ENCODE results near the gene LRRC72.

Gene LRRC72

DNA sequence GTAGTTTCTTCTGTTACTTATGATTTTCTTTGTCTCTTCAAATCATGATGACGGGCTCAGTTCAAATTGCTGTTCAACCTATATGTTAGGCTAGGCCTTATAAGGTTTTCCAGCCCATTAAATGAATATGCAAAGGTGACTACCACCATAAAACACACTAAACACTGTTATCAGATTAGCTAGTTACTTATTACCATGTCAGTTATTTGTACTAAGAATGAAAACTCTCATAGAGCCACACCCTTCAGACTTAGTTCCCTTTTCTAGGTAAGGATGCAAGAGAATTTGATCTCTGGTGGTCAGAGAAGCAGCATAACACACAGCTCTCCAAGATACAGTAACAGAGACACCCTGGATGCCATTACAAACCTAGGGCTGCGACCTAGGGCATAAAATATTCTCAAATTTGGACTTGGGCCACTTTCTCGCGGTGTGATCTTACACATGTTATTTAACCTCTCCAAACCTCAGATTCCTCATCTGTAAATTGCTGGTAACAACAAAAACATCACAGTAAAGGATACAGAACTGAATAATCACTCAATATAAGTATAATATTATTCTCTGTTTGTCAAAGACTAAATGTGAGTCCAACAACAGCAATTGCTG lies 83.3 kb downstream of the LRRC72 start:
- peaks cover 0 to 5% (median 0%) of the 10 kb centered on the region in 5 donors for H3K4me1 ChIP-seq (ENCODE audit: control insufficient read depth in 5 of 5, insufficient read depth in 5 of 5, low read length in 5 of 5)
- H3K9ac ChIP-seq (ENCODE audit: low read length in 5 of 5) = no peak overlapping the region
- H3K4me3 ChIP-seq (ENCODE audit: low read depth in 1 of 5, low read length in 5 of 5) = no peak overlapping the region
- H3K27me3 ChIP-seq (ENCODE audit: control insufficient read depth in 5 of 5, insufficient read depth in 4 of 5, low read length in 5 of 5) = no peaks in the 10 kb centered on the region
- peaks cover 24 to 64% (median 30%) of the 10 kb centered on the region in 5 donors for H3K36me3 ChIP-seq (ENCODE audit: control insufficient read depth in 5 of 5, insufficient read depth in 5 of 5, low read length in 5 of 5)
- no peaks in the 10 kb centered on the region for H3K9me3 ChIP-seq (ENCODE audit: control insufficient read depth in 5 of 5, low read length in 5 of 5)
- no peak overlapping the region for H3K27ac ChIP-seq (ENCODE audit: low read depth, low read length)

GRCh38 chr7:16611711-16612110 lies 85.1 kb downstream of the LRRC72 start:
- Histone ChIP-seq H3K9ac (ENCODE audit: low read length in 5 of 5) (no peak overlapping the region), H3K4me3 (ENCODE audit: low read depth in 1 of 5, low read length in 5 of 5) (no peak overlapping the region), H3K27me3 (ENCODE audit: control insufficient read depth in 5 of 5, insufficient read depth in 4 of 5, low read length in 5 of 5) (no peaks in the 10 kb centered on the region), H3K4me1 (ENCODE audit: control insufficient read depth in 5 of 5, insufficient read depth in 5 of 5, low read length in 5 of 5) (peaks cover 0 to 5% (median 0%) of the 10 kb centered on the region in 5 donors), H3K27ac (ENCODE audit: low read depth, low read length) (no peak overlapping the region), H3K36me3 (ENCODE audit: control insufficient read depth in 5 of 5, insufficient read depth in 5 of 5, low read length in 5 of 5) (peaks cover 30 to 68% (median 33%) of the 10 kb centered on the region in 5 donors), H3K9me3 (ENCODE audit: control insufficient read depth in 5 of 5, low read length in 5 of 5) (no peaks in the 10 kb centered on the region)

GRCh38 chr7:16615228-16615627 lies 88.6 kb downstream of the LRRC72 start:
- Histone ChIP-seq H3K9ac (ENCODE audit: low read length in 5 of 5) (no peak overlapping the region), H3K4me3 (ENCODE audit: low read depth in 1 of 5, low read length in 5 of 5) (no peak overlapping the region), H3K27ac (ENCODE audit: low read depth, low read length) (no peak overlapping the region), H3K36me3 (ENCODE audit: control insufficient read depth in 5 of 5, insufficient read depth in 5 of 5, low read length in 5 of 5) (peaks cover 22 to 50% (median 31%) of the 10 kb centered on the region in 5 donors), H3K9me3 (ENCODE audit: control insufficient read depth in 5 of 5, low read length in 5 of 5) (no peaks in the 10 kb centered on the region), H3K27me3 (ENCODE audit: control insufficient read depth in 5 of 5, insufficient read depth in 4 of 5, low read length in 5 of 5) (no peaks in the 10 kb centered on the region), H3K4me1 (ENCODE audit: control insufficient read depth in 5 of 5, insufficient read depth in 5 of 5, low read length in 5 of 5) (peaks cover 0 to 5% (median 0%) of the 10 kb centered on the region in 5 donors)

GRCh38 chr7:16616122-16616521 lies 89.5 kb downstream of the LRRC72 start:
- Histone ChIP-seq H3K9ac (ENCODE audit: low read length in 5 of 5) (no peak overlapping the region), H3K36me3 (ENCODE audit: control insufficient read depth in 5 of 5, insufficient read depth in 5 of 5, low read length in 5 of 5) (peaks cover 26 to 49% (median 34%) of the 10 kb centered on the region in 5 donors), H3K9me3 (ENCODE audit: control insufficient read depth in 5 of 5, low read length in 5 of 5) (no peaks in the 10 kb centered on the region), H3K27ac (ENCODE audit: low read depth, low read length) (no peak overlapping the region), H3K4me1 (ENCODE audit: control insufficient read depth in 5 of 5, insufficient read depth in 5 of 5, low read length in 5 of 5) (peaks cover 0 to 5% (median 0%) of the 10 kb centered on the region in 5 donors), H3K27me3 (ENCODE audit: control insufficient read depth in 5 of 5, insufficient read depth in 4 of 5, low read length in 5 of 5) (no peaks in the 10 kb centered on the region), H3K4me3 (ENCODE audit: low read depth in 1 of 5, low read length in 5 of 5) (no peak overlapping the region)

- H3K27ac ChIP-seq (ENCODE audit: low read depth, low read length) = no peak overlapping the region
- H3K4me1 ChIP-seq (ENCODE audit: control insufficient read depth in 5 of 5, insufficient read depth in 5 of 5, low read length in 5 of 5) = peaks cover 0 to 5% (median 0%) of the 10 kb centered on the region in 5 donors
- H3K9ac ChIP-seq (ENCODE audit: low read length in 5 of 5) = no peak overlapping the region
- peaks cover 26 to 48% (median 34%) of the 10 kb centered on the region in 5 donors for H3K36me3 ChIP-seq (ENCODE audit: control insufficient read depth in 5 of 5, insufficient read depth in 5 of 5, low read length in 5 of 5)
- no peaks in the 10 kb centered on the region for H3K9me3 ChIP-seq (ENCODE audit: control insufficient read depth in 5 of 5, low read length in 5 of 5)
- H3K27me3 ChIP-seq (ENCODE audit: control insufficient read depth in 5 of 5, insufficient read depth in 4 of 5, low read length in 5 of 5) = no peaks in the 10 kb centered on the region
- H3K4me3 ChIP-seq (ENCODE audit: low read depth in 1 of 5, low read length in 5 of 5) = no peak overlapping the region
Observed at GRCh38 chr7:16616542-16616941, 89.9 kb downstream of the LRRC72 start.

DNA sequence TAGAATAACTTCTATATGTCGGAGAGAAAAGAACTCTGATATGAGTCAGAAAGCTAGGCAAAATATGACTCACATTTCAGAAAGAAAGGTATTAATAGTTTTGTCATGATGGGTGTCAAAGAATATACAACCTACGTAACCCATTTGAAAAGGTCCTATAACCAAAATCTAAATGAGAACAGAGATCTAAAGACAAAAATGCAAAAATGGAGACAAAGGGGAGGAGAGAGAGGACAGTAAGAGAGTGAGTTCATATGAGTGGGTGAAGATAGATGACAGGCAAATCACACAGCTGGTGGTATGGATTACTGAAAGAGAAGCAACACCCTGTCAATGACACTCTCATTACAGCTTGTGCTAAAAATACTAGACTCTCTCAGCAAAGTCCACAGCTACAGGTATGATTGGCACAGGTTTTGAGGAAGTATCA lies 93.4 kb downstream of the LRRC72 start:
- peaks cover 36 to 58% (median 39%) of the 10 kb centered on the region in 5 donors for H3K36me3 ChIP-seq (ENCODE audit: control insufficient read depth in 5 of 5, insufficient read depth in 5 of 5, low read length in 5 of 5)
- H3K27ac ChIP-seq (ENCODE audit: low read depth, low read length) = no peak overlapping the region
- H3K9me3 ChIP-seq (ENCODE audit: control insufficient read depth in 5 of 5, low read length in 5 of 5) = no peaks in the 10 kb centered on the region
- no peak overlapping the region for H3K4me3 ChIP-seq (ENCODE audit: low read depth in 1 of 5, low read length in 5 of 5)
- no peaks in the 10 kb centered on the region for H3K27me3 ChIP-seq (ENCODE audit: control insufficient read depth in 5 of 5, insufficient read depth in 4 of 5, low read length in 5 of 5)
- no peak overlapping the region for H3K9ac ChIP-seq (ENCODE audit: low read length in 5 of 5)
- no peaks in the 10 kb centered on the region for H3K4me1 ChIP-seq (ENCODE audit: control insufficient read depth in 5 of 5, insufficient read depth in 5 of 5, low read length in 5 of 5)

DNA sequence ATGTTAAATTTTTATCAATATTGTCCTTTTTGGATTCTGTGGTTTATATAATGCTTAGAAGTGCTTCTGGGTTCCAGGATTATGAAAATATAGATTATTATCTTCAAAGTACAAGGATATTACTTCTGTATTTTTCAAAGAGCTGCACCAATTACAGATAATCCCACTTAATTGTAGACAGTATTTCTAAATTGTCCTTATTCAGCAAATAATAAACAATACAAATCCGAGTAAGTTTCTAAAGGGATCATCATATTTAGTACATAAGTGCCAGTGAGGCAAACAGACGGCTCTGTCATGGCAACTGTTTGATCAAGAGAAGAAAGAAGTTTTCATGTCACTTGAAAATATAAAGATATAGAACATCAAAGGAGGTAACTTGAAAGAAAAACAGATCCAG lies 99.8 kb downstream of the LRRC72 start:
- Histone ChIP-seq H3K9me3 (ENCODE audit: control insufficient read depth in 5 of 5, low read length in 5 of 5) (no peaks in the 10 kb centered on the region), H3K27ac (ENCODE audit: low read depth, low read length) (no peak overlapping the region), H3K27me3 (ENCODE audit: control insufficient read depth in 5 of 5, insufficient read depth in 4 of 5, low read length in 5 of 5) (no peaks in the 10 kb centered on the region), H3K9ac (ENCODE audit: low read length in 5 of 5) (no peak overlapping the region), H3K36me3 (ENCODE audit: control insufficient read depth in 5 of 5, insufficient read depth in 5 of 5, low read length in 5 of 5) (peaks cover 10 to 32% (median 25%) of the 10 kb centered on the region in 5 donors), H3K4me1 (ENCODE audit: control insufficient read depth in 5 of 5, insufficient read depth in 5 of 5, low read length in 5 of 5) (peaks cover 0 to 4% (median 0%) of the 10 kb centered on the region in 5 donors), H3K4me3 (ENCODE audit: low read depth in 1 of 5, low read length in 5 of 5) (no peak overlapping the region)

DNA sequence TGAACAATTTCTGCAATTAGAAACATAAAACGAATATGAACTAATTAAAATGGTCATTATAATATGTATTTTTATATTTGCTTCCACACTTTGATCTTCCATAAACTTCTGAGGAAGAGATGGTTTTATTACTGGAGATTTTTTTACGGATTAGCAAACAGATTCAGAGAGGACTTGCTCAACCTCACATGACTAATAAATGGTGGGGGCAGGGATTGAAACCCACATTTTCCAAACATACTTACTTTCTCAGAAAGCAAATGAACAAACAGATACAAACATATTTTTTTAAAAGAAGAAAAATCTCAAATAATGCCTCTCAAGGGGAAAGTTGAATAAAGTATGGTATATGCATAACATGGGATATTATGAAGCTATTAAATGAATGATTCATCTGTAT lies 100.6 kb downstream of the LRRC72 start:
- Histone ChIP-seq H3K27me3 (ENCODE audit: control insufficient read depth in 5 of 5, insufficient read depth in 4 of 5, low read length in 5 of 5) (no peaks in the 10 kb centered on the region), H3K9me3 (ENCODE audit: control insufficient read depth in 5 of 5, low read length in 5 of 5) (no peaks in the 10 kb centered on the region), H3K9ac (ENCODE audit: low read length in 5 of 5) (no peak overlapping the region), H3K27ac (ENCODE audit: low read depth, low read length) (no peak overlapping the region), H3K36me3 (ENCODE audit: control insufficient read depth in 5 of 5, insufficient read depth in 5 of 5, low read length in 5 of 5) (peaks cover 10 to 26% (median 19%) of the 10 kb centered on the region in 5 donors), H3K4me3 (ENCODE audit: low read depth in 1 of 5, low read length in 5 of 5) (no peak overlapping the region), H3K4me1 (ENCODE audit: control insufficient read depth in 5 of 5, insufficient read depth in 5 of 5, low read length in 5 of 5) (peaks cover 0 to 4% (median 0%) of the 10 kb centered on the region in 5 donors)

DNA sequence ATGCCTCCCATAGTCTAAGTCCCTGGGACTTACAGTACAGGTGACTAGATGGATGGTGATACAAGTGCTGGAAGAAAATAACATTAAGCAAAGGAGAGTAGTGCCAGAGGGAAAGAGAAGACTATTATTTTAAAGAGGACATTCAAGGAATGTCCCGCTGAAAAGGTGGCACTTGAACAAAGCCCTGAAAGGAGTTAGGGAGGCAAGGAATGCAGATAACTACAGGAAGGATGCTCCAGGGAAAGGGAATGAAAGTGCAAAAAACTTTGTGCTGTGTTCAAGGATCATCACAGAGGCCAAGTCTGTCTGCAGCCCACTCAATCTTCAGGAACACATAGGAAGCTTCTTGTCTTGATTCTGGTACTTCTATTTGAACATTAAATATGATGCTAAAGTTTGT lies 104.0 kb downstream of the LRRC72 start:
- peaks cover 2 to 16% (median 6%) of the 10 kb centered on the region in 5 donors for H3K4me1 ChIP-seq (ENCODE audit: control insufficient read depth in 5 of 5, insufficient read depth in 5 of 5, low read length in 5 of 5)
- H3K27ac ChIP-seq (ENCODE audit: low read depth, low read length) = no peak overlapping the region
- no peak overlapping the region for H3K4me3 ChIP-seq (ENCODE audit: low read depth in 1 of 5, low read length in 5 of 5)
- H3K9me3 ChIP-seq (ENCODE audit: control insufficient read depth in 5 of 5, low read length in 5 of 5) = no peaks in the 10 kb centered on the region
- no peaks in the 10 kb centered on the region for H3K27me3 ChIP-seq (ENCODE audit: control insufficient read depth in 5 of 5, insufficient read depth in 4 of 5, low read length in 5 of 5)
- H3K36me3 ChIP-seq (ENCODE audit: control insufficient read depth in 5 of 5, insufficient read depth in 5 of 5, low read length in 5 of 5) = peaks cover 0 to 8% (median 0%) of the 10 kb centered on the region in 5 donors
- no peak overlapping the region for H3K9ac ChIP-seq (ENCODE audit: low read length in 5 of 5)
